Measurements from ENCODE around the gene OTUD7B. TPM values are rescaled to one million over a fixed set of nuclear protein-coding genes. Genes with fewer than 3 reads are reported as not detected.

OTUD7B gene
- total and polyA plus RNA-seq, 9 of the 15 experiments (the other 6 are each of a cell fraction or from before 2014, with no cell fraction given) = 0.96 to 18.8 (median 7.4) TPM

DNA sequence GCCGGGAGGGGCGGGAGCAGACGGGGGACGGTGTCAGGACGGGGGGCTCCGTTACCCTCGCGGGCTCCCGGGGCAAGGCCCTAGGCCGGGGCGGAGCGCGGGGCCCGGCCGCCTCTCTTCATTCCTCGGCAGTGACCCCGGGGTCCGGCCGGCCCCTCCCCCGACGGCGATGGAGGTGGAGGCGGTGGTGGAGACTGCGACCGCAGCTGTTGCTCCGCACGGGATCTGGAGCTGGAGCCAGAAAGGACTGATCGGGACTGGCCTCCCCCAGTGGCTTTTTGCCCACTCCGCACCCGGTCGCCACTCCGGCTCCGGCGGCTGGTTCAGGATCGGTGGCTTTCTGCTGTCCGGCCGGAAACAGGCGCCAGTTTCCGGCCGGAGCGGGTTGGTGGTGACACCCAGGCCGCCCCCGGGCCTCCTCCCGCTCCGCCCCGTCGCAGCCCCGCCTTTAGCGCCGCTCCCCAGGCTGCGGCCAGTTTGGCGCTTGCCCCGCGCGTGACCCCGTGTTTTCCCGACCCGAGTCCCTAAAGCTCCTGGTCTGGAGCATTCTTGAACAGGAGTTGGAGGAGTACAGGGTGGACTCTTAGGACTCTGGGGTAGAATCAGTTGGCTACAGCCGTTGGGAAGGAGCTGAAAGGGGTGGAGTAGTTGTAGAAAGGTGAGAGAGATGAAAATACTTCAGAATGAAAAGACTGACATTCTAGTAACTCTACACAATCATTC lies at the start of gene OTUD7B (continued):
- TF ChIP-seq PTBP1 (IDR thresholded peaks at IDR 0.05; ENCODE audit: low read depth, low read length) (no peak), NCOA6 (IDR thresholded peaks at IDR 0.05) (no peak), LCOR (CRISPR knock-in tag; IDR thresholded peaks at IDR 0.05) (peak; percentile 75), SLC30A9 (CRISPR knock-in tag; IDR thresholded peaks at IDR 0.05) (no peak), ESRRA (IDR thresholded peaks at IDR 0.05; ENCODE audit: borderline replicate concordance, low read depth) (peak; percentile 80), E2F3 (CRISPR knock-in tag; IDR thresholded peaks at IDR 0.05) (no peak), ZNF217 (CRISPR knock-in tag; IDR thresholded peaks at IDR 0.05) (no peak), PCBP2 (IDR thresholded peaks at IDR 0.05; ENCODE audit: low read depth, low read length, poor library complexity, severe bottlenecking) (no peak), ZNF347 (CRISPR knock-in tag; IDR thresholded peaks at IDR 0.05; ENCODE audit: low read depth) (no peak), CHD2 (IDR thresholded peaks at IDR 0.05; ENCODE audit: low read depth, low read length) (peak; percentile 21; the same call in 1 of the 2 replicates), ELF2 (CRISPR knock-in tag; IDR thresholded peaks at IDR 0.05) (no peak), ZNF586 (CRISPR knock-in tag; conservative IDR thresholded peaks at IDR 0.05) (no peak), ETV5 (CRISPR knock-in tag; IDR thresholded peaks at IDR 0.05; ENCODE audit: low read depth) (peak; percentile 85), FOSL1 (tag; conservative IDR thresholded peaks at IDR 0.05) (no peak; the same call in 1 of the 2 replicates), BMI1 (IDR thresholded peaks at IDR 0.05; ENCODE audit: low read length) (no peak), BACH1 (tag; IDR thresholded peaks at IDR 0.05) (no peak), KLF13 (tag; IDR thresholded peaks at IDR 0.05; ENCODE audit: borderline replicate concordance, low read depth) (no peak), SP1 (CRISPR knock-in tag; IDR thresholded peaks at IDR 0.05) (peak; percentile 78), KDM4B (IDR thresholded peaks at IDR 0.05; ENCODE audit: borderline replicate concordance in 2 of 2, low read depth in 1 of 2) (peak in 1 of 2 experiments; percentile 92; a peak in 2 of 4 replicates), ZNF253 (CRISPR knock-in tag; conservative IDR thresholded peaks at IDR 0.05) (no peak), GABPA (tag; conservative IDR thresholded peaks at IDR 0.05; ENCODE audit: low read depth) (peak; percentile 99), NCOR1 (IDR thresholded peaks at IDR 0.05) (peak; percentile 64), WHSC1 (IDR thresholded peaks at IDR 0.05; ENCODE audit: low read length) (no peak), ZNF184 (CRISPR knock-in tag; IDR thresholded peaks at IDR 0.05) (no peak), ZKSCAN1 (IDR thresholded peaks at IDR 0.05; ENCODE audit: low read depth, low read length) (peak; percentile 77; the same call in 1 of the 2 replicates), CREM (IDR thresholded peaks at IDR 0.05; ENCODE audit: low read depth) (peak; percentile 50)
- TF ChIP-seq, protein P1, sequence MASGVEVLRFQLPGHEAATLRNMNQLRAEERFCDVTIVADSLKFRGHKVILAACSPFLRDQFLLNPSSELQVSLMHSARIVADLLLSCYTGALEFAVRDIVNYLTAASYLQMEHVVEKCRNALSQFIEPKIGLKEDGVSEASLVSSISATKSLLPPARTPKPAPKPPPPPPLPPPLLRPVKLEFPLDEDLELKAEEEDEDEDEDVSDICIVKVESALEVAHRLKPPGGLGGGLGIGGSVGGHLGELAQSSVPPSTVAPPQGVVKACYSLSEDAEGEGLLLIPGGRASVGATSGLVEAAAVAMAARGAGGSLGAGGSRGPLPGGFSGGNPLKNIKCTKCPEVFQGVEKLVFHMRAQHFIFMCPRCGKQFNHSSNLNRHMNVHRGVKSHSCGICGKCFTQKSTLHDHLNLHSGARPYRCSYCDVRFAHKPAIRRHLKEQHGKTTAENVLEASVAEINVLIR (CRISPR knock-in tag; IDR thresholded peaks at IDR 0.05) = no peak
- TF ChIP-seq, protein P2, sequence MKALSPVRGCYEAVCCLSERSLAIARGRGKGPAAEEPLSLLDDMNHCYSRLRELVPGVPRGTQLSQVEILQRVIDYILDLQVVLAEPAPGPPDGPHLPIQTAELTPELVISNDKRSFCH (CRISPR knock-in tag; IDR thresholded peaks at IDR 0.05) = no peak
- TF ChIP-seq, protein P2 (tag; IDR thresholded peaks at IDR 0.05) = 0 out of 2 replicates have a peak, but pooled peaks have one; percentile 63
- TF ChIP-seq, protein P3, sequence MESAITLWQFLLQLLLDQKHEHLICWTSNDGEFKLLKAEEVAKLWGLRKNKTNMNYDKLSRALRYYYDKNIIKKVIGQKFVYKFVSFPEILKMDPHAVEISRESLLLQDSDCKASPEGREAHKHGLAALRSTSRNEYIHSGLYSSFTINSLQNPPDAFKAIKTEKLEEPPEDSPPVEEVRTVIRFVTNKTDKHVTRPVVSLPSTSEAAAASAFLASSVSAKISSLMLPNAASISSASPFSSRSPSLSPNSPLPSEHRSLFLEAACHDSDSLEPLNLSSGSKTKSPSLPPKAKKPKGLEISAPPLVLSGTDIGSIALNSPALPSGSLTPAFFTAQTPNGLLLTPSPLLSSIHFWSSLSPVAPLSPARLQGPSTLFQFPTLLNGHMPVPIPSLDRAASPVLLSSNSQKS (CRISPR knock-in tag; IDR thresholded peaks at IDR 0.05) = no peak

Measured in K562 (cell line).